GM23248 (cell line): Measurements from ENCODE around the gene TSSC4. TPM values are rescaled to one million over a fixed set of nuclear protein-coding genes. Genes with fewer than 3 reads are reported as not detected.
A peak's percentile ranks its signal among the peaks of the same experiment; 100 is the strongest.

Experiments
- DNase-seq: peaks from one replicate; pipeline ENCODE4 v3.0.0-alpha.2; 2015
- H2AFZ ChIP-seq: fragments of 200-600 bp; sonication (generic); 2 replicates; pipeline ENCODE4 v1.6.1; 2016; ENCODE audit warnings: antibody characterized with exemption
- H3F3A ChIP-seq: fragments of 200-600 bp; sonication (generic); 2 replicates; pipeline ENCODE4 v1.6.1; 2016; ENCODE audit warnings: mild to moderate bottlenecking, antibody characterized with exemption, mixed run types; ENCODE audit not compliant: insufficient read depth
- H3K27ac ChIP-seq: fragments of 200-600 bp; sonication (generic); 2 replicates; pipeline ENCODE4 v1.5.1; 2016; ENCODE audit warnings: mild to moderate bottlenecking
- H3K27me3 ChIP-seq: fragments of 200-600 bp; sonication (generic); replicated peaks from 2 replicates; pipeline ENCODE4 v1.6.1; 2016; ENCODE audit warnings: mild to moderate bottlenecking; ENCODE audit not compliant: insufficient read depth
- H3K36me3 ChIP-seq: fragments of 200-600 bp; sonication (generic); 2 replicates; pipeline ENCODE4 v1.6.1; 2016; ENCODE audit warnings: low read depth, mild to moderate bottlenecking
- H3K4me1 ChIP-seq: fragments of 200-600 bp; sonication (generic); 2 replicates; pipeline ENCODE4 v1.6.1; 2016; ENCODE audit warnings: mild to moderate bottlenecking; ENCODE audit not compliant: insufficient read depth
- H3K4me2 ChIP-seq: fragments of 200-600 bp; sonication (generic); one replicate; pipeline ENCODE4 v1.6.1; 2016; ENCODE audit warnings: mild to moderate bottlenecking; ENCODE audit not compliant: unreplicated experiment
- H3K4me3 ChIP-seq: fragments of 200-600 bp; sonication (generic); 2 replicates; pipeline ENCODE4 v1.5.1; 2016; ENCODE audit warnings: mild to moderate bottlenecking
- H3K79me2 ChIP-seq: fragments of 200-600 bp; sonication (generic); 2 replicates; pipeline ENCODE4 v1.6.1; 2016; ENCODE audit warnings: mild to moderate bottlenecking; ENCODE audit not compliant: insufficient read depth
- H3K9ac ChIP-seq: fragments of 200-600 bp; sonication (generic); 2 replicates; pipeline ENCODE4 v1.6.1; 2016; ENCODE audit warnings: mild to moderate bottlenecking
- H3K9me2 ChIP-seq: fragments of 200-600 bp; sonication (generic); 2 replicates; pipeline ENCODE4 v1.6.1; 2016; ENCODE audit warnings: mixed run types, mild to moderate bottlenecking, moderate library complexity; ENCODE audit not compliant: insufficient read depth
- H3K9me3 ChIP-seq: fragments of 200-600 bp; sonication (generic); one replicate; pipeline ENCODE4 v1.6.1; 2017; ENCODE audit warnings: low read depth
- H4K20me1 ChIP-seq: fragments of 200-600 bp; sonication (generic); 2 replicates; pipeline ENCODE4 v1.6.0; 2016; ENCODE audit not compliant: insufficient read depth
- EZH2 ChIP-seq: fragments of 200-600 bp; sonication (generic); IDR thresholded peaks from 2 replicates; pipeline ENCODE4 v1.6.1; 2018; ENCODE audit warnings: antibody characterized with exemption, mild to moderate bottlenecking; ENCODE audit not compliant: insufficient read depth, poor library complexity, severe bottlenecking
- EZH2phosphoT487 ChIP-seq: fragments of 200-600 bp; sonication (generic); IDR thresholded peaks from 2 replicates; pipeline ENCODE4 v1.6.1; 2018; ENCODE audit warnings: antibody characterized with exemption, moderate library complexity, mild to moderate bottlenecking, low read depth; ENCODE audit not compliant: insufficient read depth
- WGBS, 2 experiments: methylation state at CpG; one replicate each; pipeline ENCODE4 v1.1.6; 2015 to 2017; ENCODE audit warnings: low lambda C conversion rate in 2 of 2, low coverage in 1 of 2; ENCODE audit errors: missing lambda C conversion rate in 2 of 2; 5-methylcytosine and 5-hydroxymethylcytosine counted together
- in situ Hi-C: fragments of 300-500 bp; cut with MboI; formaldehyde crosslinking; loops from 2 replicates; pipeline ENCODE4 v1.15.0; 2020
- polyA plus RNA-seq: library from polyadenylated mRNA; unstranded; fragments of >200 nt; fragmentation: Nextera tagmentation; extraction: Ambion mirVana; gene quantifications from 2 replicates; pipeline ENCODE4 v1.2.1, GENCODE V29; 2016
- total RNA-seq: library from RNA; depleted of rRNA; stranded (reverse); fragments of >200 nt; shearing (Covaris generic); gene quantifications from 2 replicates; pipeline ENCODE4 v1.2.3, GENCODE V29; 2014

Gene TSSC4
- total and polyA plus RNA-seq, 2 experiments from 2014 or later: 44.4 to 61.8 TPM

GRCh38 chr11:2443406-2443805 is 42.9 kb downstream of the TSSC4 start:
- in situ Hi-C loops: no loop called here
- 18 to 19% methylated on average over 11 of the region's 11 CpGs for WGBS, 2 experiments
- TF ChIP-seq EZH2phosphoT487 (no peak), EZH2 (no peak)

GRCh38 chr11:2443881-2444820 is 43.6 kb downstream of the TSSC4 start, which contains the start of gene TRPM5:
TSS of gene TRPM5 (minus strand) at chr11:2444514. CDS start at chr11:2423036, 21,478 bp downstream.
- WGBS, 2 experiments: 10 to 13% methylated on average over 29 to 62 of the region's 64 CpGs
- Histone ChIP-seq H3F3A (no peaks in the 10 kb centered on the region), H3K9me3 (no peaks in the 10 kb centered on the region), H3K79me2 (no peaks in the 10 kb centered on the region), H3K4me2 (no peak within 1 kb of the TSS), H3K9ac (no peak within 1 kb of the TSS), H2AFZ (no peak within 1 kb of the TSS), H3K27ac (no peak within 1 kb of the TSS), H3K9me2 (no peaks in the 10 kb centered on the region), H3K4me1 (no peaks in the 10 kb centered on the region), H3K36me3 (no peaks in the 10 kb centered on the region), H3K4me3 (no peak within 1 kb of the TSS), H3K27me3 (peaks cover 29% of the 10 kb centered on the region), H4K20me1 (no peaks in the 10 kb centered on the region)
- TF ChIP-seq EZH2 (no peak), EZH2phosphoT487 (no peak)
- DNase-seq: no peak
- in situ Hi-C loops: no loop called here

More at GRCh38 chr11:2443406-2443805, 42.9 kb downstream of the TSSC4 start:
- no peaks in the 10 kb centered on the region for H3F3A ChIP-seq
- H3K36me3 ChIP-seq: no peaks in the 10 kb centered on the region
- no peak overlapping the region for H3K4me3 ChIP-seq
- no peaks in the 10 kb centered on the region for H4K20me1 ChIP-seq
- H3K9me3 ChIP-seq: no peaks in the 10 kb centered on the region
- no peaks in the 10 kb centered on the region for H3K79me2 ChIP-seq
- H2AFZ ChIP-seq: no peak overlapping the region
- H3K4me2 ChIP-seq: no peak overlapping the region
- H3K27ac ChIP-seq: no peak overlapping the region
- H3K4me1 ChIP-seq: no peaks in the 10 kb centered on the region
- H3K9me2 ChIP-seq: no peaks in the 10 kb centered on the region
- no peak for DNase-seq
- H3K9ac ChIP-seq: no peak overlapping the region
- H3K27me3 ChIP-seq: peaks cover 36% of the 10 kb centered on the region

GRCh38 chr11:2444821-2445745 is 44.5 kb downstream of the TSSC4 start, which contains the start of gene KCNQ1:
TSS of gene KCNQ1 (plus strand) at chr11:2445008. CDS start at chr11:2445099, 91 bp downstream.
- Histone ChIP-seq H3F3A (no peaks in the 10 kb centered on the region), H3K9me3 (no peaks in the 10 kb centered on the region), H3K27ac (no peak within 1 kb of the TSS), H3K4me2 (no peak within 1 kb of the TSS), H3K4me1 (no peaks in the 10 kb centered on the region), H3K9me2 (no peaks in the 10 kb centered on the region), H3K4me3 (no peak within 1 kb of the TSS), H3K27me3 (peaks cover 34% of the 10 kb centered on the region), H3K79me2 (no peaks in the 10 kb centered on the region), H3K36me3 (no peaks in the 10 kb centered on the region), H3K9ac (no peak within 1 kb of the TSS), H4K20me1 (no peaks in the 10 kb centered on the region), H2AFZ (no peak within 1 kb of the TSS)
- no peak for TF ChIP-seq EZH2phosphoT487
- TF ChIP-seq EZH2: peak; percentile 66
- in situ Hi-C loops: no loop called here
- 3 to 4% methylated on average over 58 to 86 of the region's 116 CpGs for WGBS, 2 experiments
- DNase-seq: no peak
